SKM-1 (cell line): ENCODE measurements around the gene NDUFS5.
"Not testable (repeated sequence)": the region's sequence is repeated elsewhere in the genome, so short reads cannot be mapped to it uniquely, and the experiment has no call there.

Source experiments
- DNase-seq: peaks from one replicate; lab custom pipeline; 2025; ENCODE audit not compliant: unreplicated experiment; lab: John Stamatoyannopoulos, UW

NDUFS5 gene

DNA sequence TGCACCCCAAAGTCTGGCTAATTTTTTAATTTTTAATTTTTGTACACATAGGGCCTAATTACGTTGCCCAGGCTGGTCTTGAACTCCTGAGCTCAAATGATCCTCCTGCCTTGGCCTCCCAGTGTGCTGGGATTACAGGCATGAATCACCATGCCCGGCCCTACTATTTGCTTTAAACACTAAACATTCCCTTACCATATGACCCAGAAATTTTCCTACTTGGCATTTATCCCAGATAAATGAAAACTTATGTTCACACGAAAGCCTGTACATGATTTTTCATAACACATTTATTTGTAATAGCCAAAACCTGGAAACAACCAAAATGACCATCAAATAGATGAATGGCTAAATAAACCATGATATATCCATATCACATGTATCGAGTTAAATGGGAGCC, 35.8 kb downstream of the NDUFS5 start:
- no peak for DNase-seq

DNA sequence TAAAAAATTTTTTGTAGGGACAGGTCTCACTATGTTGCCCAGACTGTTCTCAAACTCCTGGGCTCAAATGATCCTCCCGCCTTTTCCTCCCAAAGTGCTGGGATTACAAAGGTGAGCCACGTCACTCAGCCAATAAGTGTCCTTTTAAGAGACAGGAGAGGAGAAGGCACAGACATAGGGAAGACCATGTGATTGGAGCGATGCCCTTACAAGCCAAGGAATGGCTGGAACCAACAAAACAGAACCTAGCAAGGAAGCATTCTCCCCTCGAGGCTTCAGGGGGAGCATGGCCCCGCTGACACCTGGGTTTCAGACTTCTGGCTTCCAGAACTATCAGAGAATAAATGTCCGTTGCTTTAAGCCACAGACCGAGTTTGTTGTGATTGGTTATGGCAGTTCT, 37.0 kb downstream of the NDUFS5 start:
- DNase-seq, result no peak

DNA sequence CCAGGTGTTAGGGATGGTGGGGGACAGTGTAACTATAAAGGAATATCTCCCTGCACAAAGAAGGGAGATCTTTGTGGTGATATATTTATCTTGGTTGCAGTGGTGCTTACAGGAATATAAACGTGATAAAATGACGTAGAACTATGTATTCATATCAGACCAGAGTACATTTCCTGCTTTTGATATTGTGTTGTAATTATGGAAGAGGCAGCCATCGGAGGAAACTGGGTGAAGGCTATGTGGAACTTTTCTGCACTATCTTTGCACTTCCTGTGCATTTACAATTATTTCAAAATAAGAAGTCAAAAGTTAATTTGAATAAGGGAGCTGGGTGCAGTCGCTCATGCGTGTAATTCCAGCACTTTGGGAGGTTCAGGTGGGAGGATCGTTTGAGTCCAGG, 37.6 kb downstream of the NDUFS5 start:
- no peak for DNase-seq

DNA sequence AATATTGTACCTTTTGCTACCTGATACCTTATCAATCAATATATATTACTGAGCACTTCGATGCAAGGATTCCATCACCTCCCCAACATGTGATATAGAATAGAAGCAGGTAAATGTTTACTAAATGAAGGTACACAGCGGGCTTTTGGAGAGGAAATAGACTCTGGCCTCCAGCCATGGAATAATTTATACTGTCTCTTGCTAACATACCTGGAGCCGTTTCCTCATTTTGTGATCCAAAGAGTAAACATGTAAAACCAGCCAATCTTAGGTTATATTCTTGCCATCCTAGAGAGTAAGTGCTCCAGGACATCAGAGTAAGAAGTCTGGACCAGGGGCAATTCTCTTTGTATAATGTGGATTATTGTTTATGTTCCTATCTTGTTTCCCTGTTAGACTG, 39.4 kb downstream of the NDUFS5 start:
- DNase-seq, result no peak

DNA sequence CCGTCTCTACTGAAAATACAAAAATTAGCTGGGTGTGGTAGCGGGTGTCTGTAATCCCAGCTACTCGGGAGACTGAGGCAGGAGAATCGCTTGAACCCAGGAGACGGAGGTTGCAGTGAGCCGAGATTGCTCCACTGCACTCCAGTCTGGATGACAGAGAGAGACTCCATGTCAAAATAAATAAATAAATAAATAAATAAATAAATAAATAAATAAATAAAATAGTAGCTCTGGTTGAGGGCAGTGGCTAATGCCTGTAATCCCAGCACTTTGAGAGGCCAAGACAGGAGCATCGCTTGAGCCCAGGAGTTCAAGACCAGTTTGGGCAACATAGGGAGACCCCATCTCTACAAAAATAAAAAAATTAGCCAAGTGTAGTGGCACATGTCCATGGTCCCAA, 42.1 kb downstream of the NDUFS5 start:
- DNase-seq, result not testable (repeated sequence)

DNA sequence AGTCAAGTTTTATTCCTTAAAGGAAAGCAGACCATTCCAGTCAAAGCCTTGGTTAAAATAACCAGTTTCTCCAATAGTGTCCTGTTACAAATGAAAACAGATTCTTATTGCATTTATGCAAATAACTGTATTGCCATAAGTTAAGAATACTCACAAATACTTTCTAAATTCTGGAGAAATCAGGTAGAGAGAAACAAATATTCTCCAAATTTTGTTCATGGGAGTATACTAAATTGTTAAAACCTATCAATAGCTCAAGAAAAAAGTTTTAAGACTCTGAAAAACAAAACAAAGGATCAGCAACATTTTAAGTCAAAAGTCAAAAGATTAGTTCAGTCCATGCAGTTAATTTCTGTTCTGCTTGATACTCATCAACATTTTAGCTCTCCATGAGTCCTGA, 45.4 kb downstream of the NDUFS5 start:
- DNase-seq, result not testable (repeated sequence)

DNA sequence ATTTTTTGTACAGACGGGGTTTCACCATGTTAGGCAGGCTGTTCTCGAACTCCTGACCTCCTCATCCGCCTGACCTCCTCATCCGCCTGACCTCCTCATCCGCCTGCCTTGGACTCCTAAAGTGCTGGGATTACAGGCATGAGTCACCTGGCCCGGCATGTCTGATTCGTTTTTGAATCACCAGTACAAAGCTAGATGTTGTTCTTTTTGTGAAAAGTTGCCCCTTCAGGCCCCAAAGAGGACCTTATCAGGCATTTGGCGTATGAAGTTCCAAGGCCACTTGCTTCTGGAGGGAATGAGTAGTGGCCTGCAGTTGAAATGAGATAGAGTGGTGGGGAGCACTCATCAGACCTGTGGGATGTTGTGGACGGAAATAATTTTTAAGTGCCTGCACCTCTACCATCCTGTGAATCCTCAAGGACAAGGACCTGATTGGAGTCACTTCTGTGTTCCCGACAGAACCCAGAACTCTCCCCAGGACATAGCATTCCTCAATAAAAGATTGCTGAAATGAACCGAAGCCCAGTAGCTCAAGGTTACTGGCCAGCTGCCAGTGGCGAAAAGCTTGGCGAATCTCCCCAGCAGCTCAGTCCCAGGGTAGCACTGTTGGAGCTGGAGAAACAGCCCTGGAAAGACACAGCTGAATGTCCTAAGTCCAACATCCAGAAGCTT, 50.1 kb downstream of the NDUFS5 start:
- DNase-seq, result no peak

DNA sequence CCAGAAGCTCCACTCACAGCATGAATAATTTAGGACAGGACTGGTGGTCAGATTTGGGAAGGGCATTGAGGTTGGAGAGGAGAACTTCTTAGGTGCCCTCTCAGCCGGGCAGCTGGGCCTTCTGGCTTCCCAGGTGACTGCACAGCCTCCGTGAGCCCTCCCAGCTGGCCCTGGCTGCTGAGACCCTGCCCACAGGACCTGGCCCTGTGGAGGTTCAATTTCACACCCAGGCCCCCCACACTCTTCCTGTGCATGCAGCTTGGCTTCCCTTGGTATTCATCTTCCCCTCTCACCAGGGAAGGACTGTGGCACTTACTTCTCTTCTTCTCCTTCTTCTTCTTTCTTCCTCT, 50.6 kb downstream of the NDUFS5 start:
- no peak for DNase-seq

DNA sequence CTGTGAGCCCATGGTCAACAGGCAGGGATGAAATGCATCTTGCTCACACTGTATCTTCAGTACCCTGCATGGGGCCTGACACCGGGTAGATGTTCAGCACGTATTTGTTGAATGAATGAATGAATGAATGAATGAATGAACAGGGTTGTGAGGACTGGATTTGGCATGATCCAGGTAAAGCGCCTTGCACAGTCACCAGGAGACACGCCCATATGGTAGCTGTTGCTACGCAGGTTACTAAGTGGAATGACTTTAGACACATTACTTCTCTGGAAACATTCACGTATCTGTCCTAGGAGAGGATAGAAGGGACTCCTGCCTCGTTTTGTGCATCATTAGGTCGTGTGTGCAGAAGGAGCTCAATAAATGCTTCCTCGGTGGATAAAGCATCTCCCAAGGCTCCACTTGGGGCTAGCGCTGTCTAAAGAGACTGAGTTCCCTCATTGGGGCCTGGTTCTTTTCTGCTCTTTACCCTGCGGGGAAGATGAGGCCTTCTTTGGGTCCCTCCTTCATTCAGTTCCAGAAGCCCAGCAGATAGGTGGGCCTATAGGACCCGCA, 54.2 kb downstream of the NDUFS5 start:
- DNase-seq, result no peak

DNA sequence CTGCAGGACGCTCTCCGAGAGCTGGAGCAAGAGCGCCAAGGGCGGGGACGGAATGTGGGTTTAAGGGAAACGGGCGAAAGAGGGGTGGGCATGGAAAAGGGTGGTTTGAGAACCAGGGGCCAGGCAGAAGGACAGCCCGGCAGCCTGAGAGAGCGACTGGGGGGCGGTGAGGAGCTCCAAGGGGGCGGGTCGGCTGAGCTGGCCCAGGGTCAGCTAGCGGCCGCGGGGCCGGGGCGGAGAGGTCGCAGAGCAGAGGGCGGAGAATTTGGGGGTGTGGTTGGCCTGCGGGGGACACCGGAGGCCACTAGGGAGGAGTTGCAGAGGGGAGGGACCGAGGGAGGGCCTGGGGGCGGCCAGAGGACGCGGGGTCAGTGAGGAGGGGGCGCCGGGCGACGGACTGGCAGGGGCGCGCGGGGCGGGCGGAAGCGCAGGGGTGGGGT, 54.7 kb downstream of the NDUFS5 start:
- DNase-seq, result no peak

DNA sequence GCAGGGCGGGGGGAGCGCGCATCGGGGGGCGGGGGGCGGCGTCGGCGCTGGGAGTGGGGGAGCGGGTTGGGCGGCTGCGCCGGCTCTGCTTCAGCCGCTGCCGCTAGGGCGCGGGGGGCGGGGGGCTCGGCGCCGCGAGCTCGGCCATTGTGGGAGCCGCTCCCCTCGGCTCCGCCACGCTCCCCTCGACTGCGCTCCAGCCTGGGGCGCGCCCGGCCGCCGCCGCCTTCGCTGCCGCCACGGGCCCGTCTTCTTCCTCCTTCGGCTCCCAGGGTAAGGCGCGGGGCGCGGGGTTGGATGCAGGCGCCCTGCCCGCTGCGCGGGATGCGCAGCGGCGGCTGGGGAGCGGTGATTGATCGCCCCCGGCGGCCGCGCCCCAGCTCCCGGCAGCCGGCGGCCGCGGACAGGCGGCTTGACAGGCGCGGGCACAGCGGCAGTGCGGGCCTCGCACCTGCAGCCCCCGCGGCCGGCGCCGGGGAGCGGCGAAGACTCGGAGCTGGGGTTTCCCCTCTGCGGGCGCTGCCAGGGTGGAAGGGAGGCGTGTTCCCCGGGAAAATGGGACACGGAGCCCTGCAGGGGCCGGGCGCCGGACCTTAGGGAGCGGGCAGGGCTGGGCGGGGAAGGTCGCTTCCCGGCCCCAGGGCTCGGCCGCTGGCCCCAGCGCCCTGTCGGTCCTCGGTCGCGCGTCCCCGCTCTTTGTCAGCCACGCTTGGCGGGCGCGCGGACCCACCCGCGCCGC, 55.3 kb downstream of the NDUFS5 start:
- DNase-seq, result no peak

DNA sequence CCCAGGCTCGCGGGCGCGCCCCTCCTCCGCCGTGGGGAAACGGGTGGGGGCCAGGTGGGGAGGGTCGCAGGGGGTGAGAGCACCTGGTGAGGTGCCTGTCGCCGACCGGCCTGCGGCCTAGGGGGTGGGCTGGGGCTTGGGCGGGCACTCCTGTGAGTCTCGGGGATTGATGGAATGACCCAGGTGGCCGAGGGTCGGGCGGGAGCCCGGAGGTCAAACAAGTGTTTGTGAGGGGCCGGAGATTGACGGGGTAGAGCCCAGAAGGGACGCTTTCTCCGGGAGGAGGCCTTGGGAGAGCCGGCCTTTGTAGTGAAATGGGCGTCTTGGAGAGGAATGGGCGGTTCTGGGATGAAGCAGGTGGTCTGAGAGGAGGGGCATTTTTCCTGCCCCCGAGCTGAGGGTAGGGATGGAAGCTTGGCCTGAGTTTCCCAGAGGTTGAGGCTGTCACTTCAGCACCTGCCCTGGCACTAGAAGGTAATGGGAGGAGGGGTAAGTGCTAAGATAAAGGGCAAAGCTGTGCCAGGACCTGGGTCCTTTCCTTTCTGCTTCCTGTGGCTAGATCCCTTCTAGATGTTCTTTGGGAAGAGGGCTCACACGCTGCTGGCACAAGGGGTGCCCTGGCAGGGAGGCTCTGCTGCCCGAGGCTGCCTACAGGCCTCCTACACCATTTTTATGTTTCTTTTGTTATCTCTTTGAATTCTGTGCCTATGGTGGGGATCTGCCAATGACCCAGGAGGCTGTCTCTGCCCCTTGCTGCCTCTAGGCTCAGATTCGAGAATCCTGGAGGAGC, 56.1 kb downstream of the NDUFS5 start:
- DNase-seq, result no peak

DNA sequence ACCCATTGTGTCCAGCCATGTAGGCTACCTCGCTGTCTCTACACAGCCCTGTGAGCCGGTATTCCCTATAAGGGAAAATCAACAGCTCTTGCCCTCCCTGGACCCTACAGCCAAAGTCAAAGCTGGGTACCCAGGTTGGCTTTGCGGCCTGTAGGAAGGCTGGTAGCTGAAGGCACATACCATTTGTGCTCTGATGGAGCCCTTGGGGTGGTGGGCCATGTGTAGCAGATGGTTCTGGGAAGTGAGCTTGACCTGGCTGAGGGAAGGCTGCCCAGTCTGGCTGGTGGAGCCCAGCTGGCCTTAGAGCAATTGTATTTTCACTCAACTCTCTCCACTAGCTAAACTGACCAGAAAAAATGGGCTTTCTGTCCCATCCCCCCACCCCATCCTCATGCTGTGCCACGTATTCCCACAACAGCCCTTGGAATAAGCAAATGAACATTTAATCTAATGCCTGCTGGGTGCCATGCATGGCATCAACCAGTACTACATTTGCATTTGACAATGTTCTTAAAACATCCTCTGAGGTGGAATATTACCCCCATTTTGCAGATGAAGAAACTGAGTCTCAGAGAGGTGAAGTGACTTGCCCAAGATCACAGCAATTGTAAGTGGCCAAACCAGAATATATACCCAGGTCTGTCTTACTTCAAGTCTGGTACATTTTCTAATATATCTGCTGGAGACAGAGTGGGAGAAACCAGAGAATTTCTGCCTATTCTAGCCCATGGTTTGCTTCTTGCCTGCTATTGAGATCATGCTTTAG, 56.8 kb downstream of the NDUFS5 start:
- no peak for DNase-seq

DNA sequence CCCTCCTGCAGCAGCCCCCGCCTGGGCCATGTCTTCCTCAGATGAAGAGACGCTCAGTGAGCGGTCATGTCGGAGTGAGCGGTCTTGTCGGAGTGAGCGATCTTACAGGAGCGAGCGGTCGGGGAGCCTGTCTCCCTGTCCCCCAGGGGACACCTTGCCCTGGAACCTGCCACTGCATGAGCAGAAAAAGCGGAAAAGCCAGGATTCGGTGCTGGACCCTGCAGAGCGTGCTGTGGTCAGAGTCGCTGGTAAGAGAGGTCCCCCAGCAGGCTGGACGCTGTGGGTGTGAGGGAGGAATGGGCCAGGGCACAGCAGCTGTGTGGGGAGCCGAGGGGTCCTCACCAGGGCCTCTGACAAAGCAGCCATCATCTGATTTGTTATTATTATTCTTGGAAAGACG, 58.0 kb downstream of the NDUFS5 start:
- no peak for DNase-seq
